Trophoblast cell (in vitro differentiated cells and primary cell): ENCODE measurements around the gene DCUN1D1.

Source experiments
- DNase-seq, 2 donors: peaks; one replicate each; pipeline ENCODE4 v3.0.0-alpha.2; 2016
- H2AFZ ChIP-seq: 2 replicates; pipeline ENCODE4 v1.6.1; 2013; ENCODE audit warnings: low read length, moderate library complexity, mild to moderate bottlenecking; ENCODE audit not compliant: insufficient read depth, poor library complexity
- H2AK5ac ChIP-seq: 2 replicates; pipeline ENCODE4 v1.6.1; 2013; ENCODE audit warnings: mild to moderate bottlenecking, low read length
- H2BK120ac ChIP-seq: 2 replicates; pipeline ENCODE4 v1.6.1; 2013; ENCODE audit warnings: low read length, mild to moderate bottlenecking, moderate library complexity; ENCODE audit not compliant: insufficient read depth, poor library complexity
- H2BK12ac ChIP-seq: 2 replicates; pipeline ENCODE4 v1.6.1; 2013; ENCODE audit warnings: mild to moderate bottlenecking, low read length, moderate library complexity
- H2BK5ac ChIP-seq: 2 replicates; pipeline ENCODE4 v1.6.1; 2013; ENCODE audit warnings: low read length, low read depth, moderate library complexity, mild to moderate bottlenecking; ENCODE audit not compliant: poor library complexity
- H3K14ac ChIP-seq: 2 replicates; pipeline ENCODE4 v1.6.1; 2013; ENCODE audit warnings: mild to moderate bottlenecking, low read length
- H3K18ac ChIP-seq: 2 replicates; pipeline ENCODE4 v1.6.1; 2013; ENCODE audit warnings: mild to moderate bottlenecking, low read length
- H3K23ac ChIP-seq: 2 replicates; pipeline ENCODE4 v1.6.1; 2013; ENCODE audit warnings: low read length
- H3K27ac ChIP-seq: 2 replicates; pipeline ENCODE4 v1.5.1; 2013; ENCODE audit warnings: low read depth, mild to moderate bottlenecking, inconsistent platforms, low read length, moderate library complexity
- H3K27me3 ChIP-seq: 2 replicates; pipeline ENCODE4 v1.6.1; 2013; ENCODE audit warnings: inconsistent platforms, mild to moderate bottlenecking, low read length, moderate library complexity; ENCODE audit not compliant: insufficient read depth
- H3K36me3 ChIP-seq, 2 experiments: 1 replicate in 1 of 2; 2 replicates in 1 of 2; pipeline ENCODE4 v1.6.1; 2013; ENCODE audit warnings: low read length in 2 of 2, mild to moderate bottlenecking in 2 of 2, moderate library complexity in 1 of 2; ENCODE audit not compliant: insufficient read depth in 2 of 2, control insufficient read depth in 1 of 2
- H3K4ac ChIP-seq: 2 replicates; pipeline ENCODE4 v1.6.1; 2013; ENCODE audit warnings: low read depth, mild to moderate bottlenecking, low read length, moderate library complexity
- H3K4me1 ChIP-seq, 2 experiments: 1 replicate in 1 of 2; 2 replicates in 1 of 2; pipeline ENCODE4 v1.6.1; 2013; ENCODE audit warnings: low read length in 2 of 2, mild to moderate bottlenecking in 2 of 2, moderate library complexity in 1 of 2; ENCODE audit not compliant: insufficient read depth in 2 of 2, control insufficient read depth in 1 of 2
- H3K4me2 ChIP-seq: 2 replicates; pipeline ENCODE4 v1.6.1; 2013; ENCODE audit warnings: inconsistent platforms, mild to moderate bottlenecking, low read length, moderate library complexity
- H3K4me3 ChIP-seq: 2 replicates; pipeline ENCODE4 v1.5.1; 2013; ENCODE audit warnings: mild to moderate bottlenecking, low read depth, low read length, inconsistent platforms
- H3K79me1 ChIP-seq: one replicate; pipeline ENCODE4 v1.6.1; 2013; ENCODE audit warnings: low read length
- H3K79me2 ChIP-seq: 2 replicates; pipeline ENCODE4 v1.6.1; 2013; ENCODE audit warnings: low read length, mild to moderate bottlenecking; ENCODE audit not compliant: control insufficient read depth, insufficient read depth, poor library complexity
- H3K9ac ChIP-seq: 2 replicates; pipeline ENCODE4 v1.6.1; 2013; ENCODE audit warnings: mild to moderate bottlenecking, low read length
- H3K9me3 ChIP-seq: 2 replicates; pipeline ENCODE4 v1.6.1; 2013; ENCODE audit warnings: low read depth, mild to moderate bottlenecking, control low read depth, inconsistent platforms, low read length; ENCODE audit not compliant: insufficient read depth
- H4K12ac ChIP-seq: 2 replicates; pipeline ENCODE4 v1.6.1; 2013; ENCODE audit warnings: low read depth, mild to moderate bottlenecking, low read length, moderate library complexity
- H4K8ac ChIP-seq: 2 replicates; pipeline ENCODE4 v1.6.1; 2013; ENCODE audit warnings: low read depth, mild to moderate bottlenecking, low read length, moderate library complexity
- H4K91ac ChIP-seq: one replicate; pipeline ENCODE4 v1.6.1; 2013; ENCODE audit warnings: low read depth, mild to moderate bottlenecking, low read length, moderate library complexity
- WGBS: extraction: QIAGEN DNeasy Blood & Tissue Kit; methylation state at CpG from one replicate; pipeline ENCODE4 v1.1.7; 2013; ENCODE audit warnings: missing lambda C conversion rate; ENCODE audit not compliant: insufficient read length, insufficient coverage; ENCODE audit errors: extremely low coverage; 5-methylcytosine and 5-hydroxymethylcytosine counted together

The DCUN1D1 gene

GRCh38 chr3:182889948-182890629 lies 90.2 kb downstream of the DCUN1D1 start:
- Histone ChIP-seq H3K9ac (no peak overlapping the region), H3K79me2 (no peaks in the 10 kb centered on the region), H3K23ac (no peak overlapping the region), H3K9me3 (no peaks in the 10 kb centered on the region), H4K12ac (no peak overlapping the region), H4K91ac (no peak overlapping the region), H3K4me2 (no peak overlapping the region), H2BK12ac (no peak overlapping the region), H3K4me3 (no peak overlapping the region), H3K27ac (no peak overlapping the region), H3K27me3 (no peaks in the 10 kb centered on the region), H2AK5ac (no peak overlapping the region), H3K18ac (no peak overlapping the region), H3K4me1 (no peaks in the 10 kb centered on the region), H2AFZ (no peak overlapping the region), H3K36me3 (no peaks in the 10 kb centered on the region), H3K79me1 (no peaks in the 10 kb centered on the region), H2BK5ac (no peak overlapping the region), H4K8ac (no peak overlapping the region), H3K4ac (no peak overlapping the region), H3K14ac (no peak overlapping the region), H2BK120ac (no peak overlapping the region)
- DNase-seq: no peak
- WGBS: no CpG with 5 or more reads among the region's 3 CpGs
